Activated T-cell treated with anti-CD3 and anti-CD28 coated beads, Interleukin-2, amount 50 U/mL, for 1 hour (primary cell): ENCODE results near the gene DNA2.
"Not testable (repeated sequence)": the region's sequence is repeated elsewhere in the genome, so short reads cannot be mapped to it uniquely, and the experiment has no call there.

Experiments
- DNase-seq: peaks from one replicate; pipeline ENCODE4 v3.0.0-alpha.2; 2020

Gene DNA2

GRCh38 chr10:68471586-68472408 lies at the start of gene DNA2:
Gene DNA2, minus strand, starts transcription at chr10:68471973. Its CDS starts 109 bp downstream, at chr10:68471864.
- DNase-seq = peak; percentile 77

GRCh38 chr10:68518609-68519008 lies 46.8 kb upstream of the DNA2 start:
- DNase-seq = not testable (repeated sequence)

- no peak for DNase-seq
These were observed 45.4 kb upstream of the DNA2 start for GRCh38 chr10:68517188-68517587.

- no peak for DNase-seq
These were observed 45.0 kb upstream of the DNA2 start for GRCh38 chr10:68516766-68517165.

- not testable (repeated sequence) for DNase-seq
These were observed 44.4 kb upstream of the DNA2 start for GRCh38 chr10:68516216-68516615.

GRCh38 chr10:68508090-68508489 lies 36.3 kb upstream of the DNA2 start:
- no peak for DNase-seq

DNA sequence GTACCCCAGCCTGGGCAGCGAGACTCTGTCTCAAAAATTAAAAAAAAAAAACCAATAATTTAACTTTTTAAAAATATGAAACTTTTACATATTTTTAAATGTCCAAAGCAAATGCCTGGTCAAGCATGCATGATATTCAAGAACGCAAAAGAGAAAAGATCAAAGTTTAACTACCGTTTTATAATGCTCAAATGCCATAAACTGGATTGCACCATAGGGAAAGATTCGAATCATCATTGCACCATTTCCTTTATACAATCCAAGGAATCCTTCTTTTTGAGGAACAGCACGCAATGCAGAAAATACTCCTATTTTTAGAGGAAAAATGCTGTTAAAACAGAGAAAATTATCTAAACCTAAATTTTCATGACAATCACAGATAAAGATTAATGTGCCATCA lies 34.6 kb upstream of the DNA2 start:
- DNase-seq = no peak

DNA sequence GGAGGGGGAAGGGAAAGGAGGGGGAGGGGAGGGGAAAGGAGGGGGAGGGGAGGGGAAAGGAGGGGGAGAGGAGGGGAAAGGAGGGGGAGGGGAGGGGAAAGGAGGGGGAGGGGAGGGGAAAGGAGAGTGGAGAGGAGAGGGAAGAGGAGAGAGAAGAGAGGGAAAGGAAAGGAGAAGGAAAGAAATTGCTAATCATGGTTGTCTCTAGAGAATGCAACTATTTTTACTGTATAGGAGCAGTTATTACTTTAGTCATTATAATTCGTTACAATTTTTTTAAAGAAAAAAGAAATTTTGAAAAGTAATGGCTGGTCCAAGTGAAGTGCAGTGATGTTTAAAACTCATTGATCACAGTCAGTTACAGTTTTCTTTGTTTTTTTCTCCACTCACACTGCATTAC lies 31.1 kb upstream of the DNA2 start:
- no peak for DNase-seq

DNA sequence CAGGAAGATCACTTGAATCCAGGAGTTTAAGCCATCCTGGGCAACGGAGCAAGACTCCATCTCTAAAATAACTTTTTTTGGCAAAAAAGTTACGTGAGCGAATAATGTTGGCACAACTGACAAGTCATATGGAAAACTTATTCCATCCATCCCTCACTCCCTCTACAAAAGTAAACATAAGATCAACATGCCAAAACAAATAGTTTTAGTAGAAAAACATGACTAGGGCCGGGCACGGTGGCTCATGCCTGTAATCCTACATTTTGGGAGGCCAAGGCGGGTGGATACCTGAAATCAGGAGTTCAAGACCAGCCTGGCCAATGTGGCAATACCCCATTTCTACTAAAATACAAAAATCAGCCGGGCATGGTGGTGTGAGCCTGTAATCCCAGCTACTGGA lies 29.9 kb upstream of the DNA2 start:
- DNase-seq = no peak

- DNase-seq = no peak
These were observed 27.8 kb upstream of the DNA2 start for GRCh38 chr10:68499544-68499943.

GRCh38 chr10:68496072-68496471 lies 24.3 kb upstream of the DNA2 start:
- DNase-seq = no peak

GRCh38 chr10:68492118-68492517 lies 20.3 kb upstream of the DNA2 start:
- DNase-seq = no peak

GRCh38 chr10:68489919-68490318 lies 18.1 kb upstream of the DNA2 start:
- DNase-seq = no peak

DNA sequence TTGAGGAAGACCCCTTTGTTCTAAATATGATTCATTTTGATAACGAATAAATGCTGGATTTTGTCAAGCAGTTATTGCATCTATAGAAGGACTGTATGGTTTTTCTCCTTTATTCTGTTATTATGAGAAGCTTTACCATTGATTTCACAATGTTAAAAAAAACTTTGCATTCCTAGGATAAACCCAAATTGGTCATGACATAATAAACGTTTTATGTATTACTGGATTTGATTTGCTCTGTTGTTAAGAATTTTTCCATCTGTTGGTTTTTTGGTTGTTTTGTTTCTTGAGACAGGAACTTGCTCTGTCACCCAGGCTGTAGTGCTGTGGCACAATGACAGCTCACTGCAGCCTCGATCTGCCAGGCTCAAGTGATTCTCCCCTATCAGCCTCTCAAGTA lies 2.2 kb upstream of the DNA2 start:
- DNase-seq = no peak

GRCh38 chr10:68471063-68471585 lies 649 bp downstream of the DNA2 start:
- DNase-seq = no peak

DNA sequence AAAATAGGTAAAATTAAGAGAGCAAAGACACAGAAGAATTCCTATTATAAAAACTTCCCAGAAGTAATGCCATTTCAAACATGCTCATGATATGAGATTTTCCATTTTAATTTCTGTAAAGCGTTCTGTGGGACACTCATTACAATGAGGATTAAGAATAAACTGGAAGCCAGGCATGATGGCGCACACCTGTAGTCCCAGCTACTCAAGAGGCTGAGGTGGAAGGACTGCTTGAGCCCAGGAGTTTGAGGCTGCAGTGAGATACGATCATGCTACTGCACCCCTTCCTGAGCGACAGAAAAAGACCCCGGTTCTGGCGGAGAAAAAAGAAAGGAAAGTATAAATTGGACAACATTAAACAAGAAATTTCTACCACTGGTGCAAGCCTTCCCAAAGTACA lies 1.5 kb downstream of the DNA2 start:
- no peak for DNase-seq

GRCh38 chr10:68469838-68470237 lies 1.9 kb downstream of the DNA2 start:
- DNase-seq = no peak

DNA sequence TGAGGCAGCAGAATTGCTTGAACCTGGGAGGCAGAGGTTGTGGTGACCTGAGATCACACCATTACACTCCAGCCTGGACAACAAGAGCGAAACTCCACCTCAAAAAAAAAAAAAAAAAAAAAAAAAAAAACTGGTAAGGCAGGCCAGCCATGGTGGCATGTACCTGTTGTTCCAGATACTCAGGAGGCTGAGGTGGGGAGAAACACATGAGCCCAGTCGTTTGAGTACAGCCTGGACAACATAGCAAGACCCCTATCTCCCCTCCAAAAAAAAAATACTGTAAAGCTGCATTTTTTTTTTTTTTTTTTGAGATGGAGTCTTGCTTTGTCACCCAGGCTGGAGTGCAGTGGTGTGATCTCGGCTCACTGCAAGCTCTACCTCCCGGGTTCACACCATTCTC lies 7.0 kb downstream of the DNA2 start:
- DNase-seq = not testable (repeated sequence)

DNA sequence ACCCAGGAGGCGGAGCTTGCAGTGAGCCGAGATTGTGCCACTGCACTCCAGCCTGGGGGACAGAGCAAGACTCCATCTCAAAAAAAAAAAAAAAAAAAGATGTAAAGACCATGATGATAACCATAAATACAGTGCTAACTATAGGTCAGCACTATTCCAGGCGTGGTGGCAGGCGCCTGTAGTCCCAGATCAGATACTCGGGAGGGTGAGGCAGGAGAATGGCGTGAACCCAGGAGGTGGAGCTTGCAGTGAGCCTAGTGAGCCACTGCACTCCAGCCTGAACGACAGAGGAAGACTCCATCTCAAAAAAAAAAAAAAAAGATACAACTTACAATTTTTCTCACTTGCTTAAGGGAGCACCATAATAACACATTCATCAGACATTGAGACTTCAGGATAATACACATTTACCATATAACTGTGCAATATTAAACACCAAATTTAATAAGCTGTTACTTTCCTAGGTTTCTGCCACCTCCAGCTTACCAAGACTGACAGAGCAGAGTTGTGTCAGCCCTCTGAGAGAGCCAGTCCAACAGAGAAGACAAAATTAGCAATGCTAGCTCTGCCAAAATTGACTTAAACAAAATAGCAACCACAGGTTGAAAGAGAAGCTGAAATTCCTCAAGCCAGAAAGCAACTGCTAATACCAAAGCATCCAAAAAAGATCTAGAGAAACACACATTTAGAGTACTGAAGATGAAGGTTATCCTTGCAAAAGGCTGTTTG lies 8.2 kb downstream of the DNA2 start:
- DNase-seq = no peak

DNA sequence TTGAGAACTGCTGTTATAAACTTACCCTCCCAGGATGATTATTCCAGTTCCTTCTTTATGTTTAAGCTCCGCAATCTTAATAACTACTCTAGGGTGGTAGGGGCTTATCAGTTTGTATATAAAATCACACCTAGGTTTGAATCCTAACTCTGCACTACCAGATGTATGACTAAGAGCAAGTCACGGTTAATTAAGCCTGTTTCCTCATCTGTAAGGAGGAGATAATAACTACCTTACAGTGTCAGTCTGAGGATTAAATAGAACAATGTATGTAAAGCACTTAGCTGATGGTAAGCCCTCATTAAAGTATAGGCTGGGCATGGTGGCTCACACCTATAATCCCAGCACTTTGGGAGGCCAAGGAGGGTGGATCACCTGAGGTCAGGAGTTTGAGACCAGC lies 9.2 kb downstream of the DNA2 start:
- DNase-seq = no peak

- DNase-seq = no peak
These were observed 10.7 kb downstream of the DNA2 start for GRCh38 chr10:68461032-68461431.

- not testable (repeated sequence) for DNase-seq
These were observed 22.1 kb downstream of the DNA2 start for GRCh38 chr10:68449698-68450097.

DNA sequence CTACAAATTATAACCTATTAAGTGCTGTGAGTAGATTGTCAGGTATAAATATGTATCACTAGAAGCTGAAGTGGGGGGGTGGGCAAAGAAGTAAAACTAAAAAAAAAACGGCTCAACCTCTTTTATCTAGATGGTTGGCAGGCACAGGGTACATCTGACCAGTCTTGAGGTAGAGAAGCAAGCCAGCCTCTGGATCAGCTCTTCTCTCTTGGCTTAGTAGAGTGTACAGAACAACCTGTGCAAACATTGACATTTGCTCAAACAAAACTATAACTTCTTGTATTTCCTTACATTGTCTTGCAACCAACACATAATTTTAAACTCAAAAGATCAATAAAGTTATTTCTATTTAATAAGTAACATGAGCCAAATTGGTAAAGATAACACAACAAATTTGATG lies 25.6 kb downstream of the DNA2 start:
- DNase-seq = no peak

GRCh38 chr10:68442971-68443370 lies 28.8 kb downstream of the DNA2 start:
- no peak for DNase-seq
